A673 (cell line): ENCODE results near the gene SLC22A2.

ENCODE experiments used
- CTCF ChIP-seq: fragments of 300-800, 200-600 bp; sonication (generic); conservative IDR thresholded peaks from 2 replicates; pipeline ENCODE4 v1.5.1; 2017; ENCODE audit warnings: low read depth, mild to moderate bottlenecking, antibody characterized with exemption, low read length, moderate library complexity, mixed read lengths
- EZH2 ChIP-seq: fragments of 200-600 bp; sonication (generic); IDR thresholded peaks from 2 replicates; pipeline ENCODE4 v1.6.1; 2017; ENCODE audit warnings: borderline replicate concordance, low read depth, mild to moderate bottlenecking, mixed read lengths, antibody characterized with exemption, low read length; ENCODE audit not compliant: poor library complexity, severe bottlenecking

GRCh38 chr6:160190973-160191372 is 67.6 kb downstream of the SLC22A2 start:
- TF ChIP-seq CTCF (no peak), EZH2 (no peak)
